Activated B cell treated with CpG ODN at 0.5 μM for 24 hours (primary cell): Measurements from ENCODE around the gene GCGR. TPM values are rescaled to one million over a fixed set of nuclear protein-coding genes. Genes with fewer than 3 reads are reported as not detected.

Experiments used
- ATAC-seq: fragments of 200-7000 bp; cut with Tn5 transposase; one replicate; pipeline ENCODE4 v1.10.0; 2021; ENCODE audit warnings: low read depth, mild to moderate bottlenecking, moderate library complexity
- CTCF ChIA-PET: fragments of 350-600 bp; sonication (Branson Sonifier 250); formaldehyde crosslinking; loops from one replicate; lab custom pipeline; 2021; ENCODE audit warnings: antibody characterized with exemption; lab: Charles Lee
- POLR2A ChIA-PET: fragments of 350-600 bp; sonication (Branson Sonifier 250); formaldehyde crosslinking; loops from one replicate; lab custom pipeline; 2021; ENCODE audit warnings: antibody characterized with exemption; lab: Charles Lee
- DNase-seq: peaks from one replicate; pipeline ENCODE4 v3.0.0; 2022
- H3K27ac Mint-ChIP-seq: one replicate; pipeline ENCODE4 v1.8.0; 2020; ENCODE audit warnings: mixed read lengths
- H3K27me3 Mint-ChIP-seq: one replicate; pipeline ENCODE4 v1.8.0; 2021; ENCODE audit warnings: mixed read lengths
- H3K36me3 Mint-ChIP-seq: one replicate; pipeline ENCODE4 v1.8.0; 2021; ENCODE audit warnings: low read depth, mixed read lengths
- H3K4me1 Mint-ChIP-seq: one replicate; pipeline ENCODE4 v1.8.0; 2021; ENCODE audit warnings: mixed read lengths
- H3K4me3 Mint-ChIP-seq: one replicate; pipeline ENCODE4 v1.8.0; 2020; ENCODE audit warnings: mild to moderate bottlenecking, mixed read lengths
- H3K9me3 Mint-ChIP-seq: one replicate; pipeline ENCODE4 v1.8.0; 2020; ENCODE audit warnings: mixed read lengths
- intact Hi-C: fragments of 100-400 bp; cut with micrococcal nuclease; formaldehyde crosslinking; loops from one replicate; pipeline ENCODE4 v1.15.1; 2024
- total RNA-seq: library from RNA; stranded (reverse); gene quantifications from 2 replicates; pipeline ENCODE4 v1.2.3, GENCODE V29; 2022
- TF ChIP-seq, protein P1 (sequence below): fragments of 200-600 bp; IDR thresholded peaks from one replicate; pipeline ENCODE4 v1.8.0; 2022; ENCODE audit warnings: antibody characterized with exemption, mild to moderate bottlenecking

GCGR gene
- total RNA-seq, 1 donor from 2014 or later, result 0.20 TPM

DNA sequence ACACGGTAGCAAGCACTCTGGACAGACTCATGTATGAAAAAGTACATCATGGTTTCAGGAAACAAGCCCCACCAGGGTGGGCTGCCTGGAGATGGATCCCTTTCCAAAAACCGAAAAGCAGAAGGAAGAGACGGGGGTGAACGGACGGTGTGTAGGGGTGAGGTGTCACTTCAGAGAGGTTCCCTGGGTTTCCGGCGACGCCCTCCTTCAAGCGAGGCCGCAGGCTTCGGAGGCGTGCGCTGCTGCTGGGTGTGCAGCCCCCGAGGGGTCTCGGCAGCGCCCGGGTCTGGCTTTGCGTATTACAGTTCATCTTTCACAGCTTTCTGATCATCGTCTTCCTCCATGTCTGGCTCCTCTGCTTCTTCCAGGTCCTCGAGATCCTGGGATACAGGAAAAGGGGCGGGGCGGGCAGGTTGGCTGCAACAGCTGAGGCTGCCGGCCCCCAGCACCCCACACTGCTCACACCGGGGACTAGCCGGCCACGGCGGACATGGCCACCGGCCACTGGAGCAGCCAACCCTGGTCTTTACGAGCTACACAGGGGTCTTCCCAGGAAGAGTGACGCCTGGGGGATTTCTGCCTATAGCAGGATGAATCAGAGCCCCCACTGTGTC, 39.9 kb downstream of the GCGR start:
- Mint-ChIP-seq H3K4me3 (no peak overlapping the region), H3K36me3 (peaks cover 46% of the 10 kb centered on the region), H3K4me1 (no peaks in the 10 kb centered on the region), H3K9me3 (no peaks in the 10 kb centered on the region), H3K27ac (no peak overlapping the region), H3K27me3 (no peaks in the 10 kb centered on the region)
- DNase-seq, result no peak
- ChIA-PET POLR2A (no interaction called here), CTCF (no interaction called here)
- ATAC-seq, result no peak
- intact Hi-C loops, result no loop called here
- TF ChIP-seq, protein P1, sequence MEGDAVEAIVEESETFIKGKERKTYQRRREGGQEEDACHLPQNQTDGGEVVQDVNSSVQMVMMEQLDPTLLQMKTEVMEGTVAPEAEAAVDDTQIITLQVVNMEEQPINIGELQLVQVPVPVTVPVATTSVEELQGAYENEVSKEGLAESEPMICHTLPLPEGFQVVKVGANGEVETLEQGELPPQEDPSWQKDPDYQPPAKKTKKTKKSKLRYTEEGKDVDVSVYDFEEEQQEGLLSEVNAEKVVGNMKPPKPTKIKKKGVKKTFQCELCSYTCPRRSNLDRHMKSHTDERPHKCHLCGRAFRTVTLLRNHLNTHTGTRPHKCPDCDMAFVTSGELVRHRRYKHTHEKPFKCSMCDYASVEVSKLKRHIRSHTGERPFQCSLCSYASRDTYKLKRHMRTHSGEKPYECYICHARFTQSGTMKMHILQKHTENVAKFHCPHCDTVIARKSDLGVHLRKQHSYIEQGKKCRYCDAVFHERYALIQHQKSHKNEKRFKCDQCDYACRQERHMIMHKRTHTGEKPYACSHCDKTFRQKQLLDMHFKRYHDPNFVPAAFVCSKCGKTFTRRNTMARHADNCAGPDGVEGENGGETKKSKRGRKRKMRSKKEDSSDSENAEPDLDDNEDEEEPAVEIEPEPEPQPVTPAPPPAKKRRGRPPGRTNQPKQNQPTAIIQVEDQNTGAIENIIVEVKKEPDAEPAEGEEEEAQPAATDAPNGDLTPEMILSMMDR, result no peak

DNA sequence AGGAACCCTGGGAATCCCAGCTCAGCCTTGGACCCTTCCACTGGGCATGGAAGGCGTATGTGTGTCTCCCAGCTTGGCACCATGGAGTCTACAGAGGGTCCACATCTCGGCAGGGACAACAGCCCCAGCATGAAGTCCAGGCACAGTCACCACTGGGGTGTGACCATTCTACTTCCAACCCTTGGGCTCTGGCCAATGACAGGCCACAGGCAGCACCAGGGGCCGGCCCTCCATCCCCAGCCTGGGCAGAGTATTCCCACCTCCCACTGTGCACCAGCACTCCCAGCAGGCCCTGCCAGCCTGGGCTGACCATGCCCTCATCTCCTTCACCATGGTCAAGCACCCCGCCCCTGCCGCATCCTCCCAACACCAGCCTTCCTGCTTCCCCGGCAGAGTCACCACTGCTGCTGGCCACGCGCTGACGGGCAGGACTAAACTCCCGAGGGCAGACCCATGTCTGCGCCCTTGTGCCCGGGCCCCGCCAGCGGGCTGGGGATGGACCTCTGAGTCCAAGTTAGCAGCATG, 40.4 kb downstream of the GCGR start:
- no peak for DNase-seq
- H3K27ac Mint-ChIP-seq, result no peak overlapping the region
- no peaks in the 10 kb centered on the region for H3K9me3 Mint-ChIP-seq
- ChIA-PET POLR2A (no interaction called here), CTCF (no interaction called here)
- no peaks in the 10 kb centered on the region for H3K27me3 Mint-ChIP-seq
- H3K36me3 Mint-ChIP-seq, result peaks cover 46% of the 10 kb centered on the region
- H3K4me3 Mint-ChIP-seq, result no peak overlapping the region
- no peak for ATAC-seq
- intact Hi-C loops, result no loop called here
- H3K4me1 Mint-ChIP-seq, result no peaks in the 10 kb centered on the region
- TF ChIP-seq, protein P1, result no peak

DNA sequence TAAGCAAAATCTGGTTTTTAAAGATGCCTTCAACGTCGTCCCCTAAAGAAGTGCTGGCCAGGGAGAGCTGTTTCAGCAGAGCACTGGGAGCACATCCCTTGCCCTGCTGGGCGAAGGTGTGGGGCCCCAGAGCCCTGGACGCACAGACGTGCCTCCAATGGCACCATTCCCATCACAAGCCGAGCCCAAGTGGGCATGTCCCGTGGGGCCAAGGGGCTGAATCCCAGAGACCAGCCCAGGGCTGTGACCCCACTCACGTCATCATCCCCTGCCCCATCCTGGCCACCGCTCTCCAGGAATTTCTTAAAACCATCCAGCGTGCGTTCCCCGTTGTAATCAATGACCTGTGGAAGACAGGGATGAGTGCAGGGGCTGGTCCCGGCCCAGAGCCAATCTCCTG, 40.9 kb downstream of the GCGR start:
- Mint-ChIP-seq H3K36me3 (peaks cover 46% of the 10 kb centered on the region), H3K9me3 (no peaks in the 10 kb centered on the region), H3K27me3 (no peaks in the 10 kb centered on the region), H3K4me3 (no peak overlapping the region), H3K4me1 (no peaks in the 10 kb centered on the region), H3K27ac (no peak overlapping the region)
- DNase-seq, result no peak
- ChIA-PET CTCF (no interaction called here), POLR2A (no interaction called here)
- intact Hi-C loops, result no loop called here
- TF ChIP-seq, protein P1, result no peak
- no peak for ATAC-seq

GRCh38 chr17:81845361-81845760, 41.4 kb downstream of the GCGR start:
- DNase-seq, result no peak
- peaks cover 46% of the 10 kb centered on the region for H3K36me3 Mint-ChIP-seq
- H3K27ac Mint-ChIP-seq, result no peak overlapping the region
- ChIA-PET CTCF (no interaction called here), POLR2A (no interaction called here)
- no peaks in the 10 kb centered on the region for H3K4me1 Mint-ChIP-seq
- ATAC-seq, result no peak
- H3K27me3 Mint-ChIP-seq, result no peaks in the 10 kb centered on the region
- intact Hi-C loops, result no loop called here
- H3K9me3 Mint-ChIP-seq, result no peaks in the 10 kb centered on the region
- H3K4me3 Mint-ChIP-seq, result no peak overlapping the region
- TF ChIP-seq, protein P1, result no peak

GRCh38 chr17:81845881-81846742, 42.2 kb downstream of the GCGR start:
- Mint-ChIP-seq H3K27me3 (no peaks in the 10 kb centered on the region), H3K4me1 (no peaks in the 10 kb centered on the region), H3K4me3 (no peak overlapping the region), H3K27ac (no peak overlapping the region), H3K36me3 (peaks cover 46% of the 10 kb centered on the region), H3K9me3 (no peaks in the 10 kb centered on the region)
- DNase-seq, result no peak
- TF ChIP-seq, protein P1, result no peak
- intact Hi-C loops, result no loop called here
- ChIA-PET CTCF (no interaction called here), POLR2A (no interaction called here)
- no peak for ATAC-seq
